GM13977 (cell line): Measurements from ENCODE around the gene HBS1L.

ENCODE experiments used
- DNase-seq: peaks from one replicate; pipeline ENCODE4 v3.0.0; 2012; ENCODE audit warnings: low spot score
- in situ Hi-C: fragments of 300-500 bp; cut with MboI; formaldehyde crosslinking; loops from one replicate; pipeline ENCODE4 v1.12.0; 2022; ENCODE audit warnings: low sequenced_read_pairs, low pct_unique_long_range_greater_than_20kb, mixed read lengths, inconsistent platforms; ENCODE audit not compliant: unreplicated experiment
- TF ChIP-seq, protein P1 (sequence below): IDR thresholded peaks from 2 replicates; pipeline ENCODE4 v1.5.1; 2012; ENCODE audit warnings: mild to moderate bottlenecking, control low read depth; ENCODE audit not compliant: insufficient read depth; ENCODE audit errors: extremely low read depth, missing control alignments

Gene HBS1L

GRCh38 chr6:135071541-135071940 is 16.9 kb upstream of the HBS1L start:
- TF ChIP-seq, protein P1, sequence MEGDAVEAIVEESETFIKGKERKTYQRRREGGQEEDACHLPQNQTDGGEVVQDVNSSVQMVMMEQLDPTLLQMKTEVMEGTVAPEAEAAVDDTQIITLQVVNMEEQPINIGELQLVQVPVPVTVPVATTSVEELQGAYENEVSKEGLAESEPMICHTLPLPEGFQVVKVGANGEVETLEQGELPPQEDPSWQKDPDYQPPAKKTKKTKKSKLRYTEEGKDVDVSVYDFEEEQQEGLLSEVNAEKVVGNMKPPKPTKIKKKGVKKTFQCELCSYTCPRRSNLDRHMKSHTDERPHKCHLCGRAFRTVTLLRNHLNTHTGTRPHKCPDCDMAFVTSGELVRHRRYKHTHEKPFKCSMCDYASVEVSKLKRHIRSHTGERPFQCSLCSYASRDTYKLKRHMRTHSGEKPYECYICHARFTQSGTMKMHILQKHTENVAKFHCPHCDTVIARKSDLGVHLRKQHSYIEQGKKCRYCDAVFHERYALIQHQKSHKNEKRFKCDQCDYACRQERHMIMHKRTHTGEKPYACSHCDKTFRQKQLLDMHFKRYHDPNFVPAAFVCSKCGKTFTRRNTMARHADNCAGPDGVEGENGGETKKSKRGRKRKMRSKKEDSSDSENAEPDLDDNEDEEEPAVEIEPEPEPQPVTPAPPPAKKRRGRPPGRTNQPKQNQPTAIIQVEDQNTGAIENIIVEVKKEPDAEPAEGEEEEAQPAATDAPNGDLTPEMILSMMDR: no peak
- in situ Hi-C loops: no loop called here

DNA sequence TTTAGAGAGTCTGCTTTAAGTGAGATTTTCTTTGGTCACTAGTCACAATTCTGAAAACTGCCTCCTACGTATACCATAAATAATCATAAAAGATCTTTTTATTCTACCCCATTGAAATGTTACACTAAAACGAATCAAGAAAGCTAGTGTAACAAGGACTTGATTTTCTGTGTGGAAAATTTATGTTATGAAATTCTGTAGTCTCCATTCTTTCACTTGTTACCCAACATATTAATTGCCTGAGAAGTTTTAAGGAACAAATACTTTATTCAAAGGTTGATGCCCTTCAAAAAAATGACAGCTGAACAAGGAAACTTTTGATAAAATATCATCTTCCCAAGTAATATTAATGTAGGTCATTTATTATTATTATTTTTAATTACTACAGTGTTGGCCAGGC is 13.3 kb upstream of the HBS1L start:
- DNase-seq: no peak
- TF ChIP-seq, protein P1: no peak

More at GRCh38 chr6:135071541-135071940, 16.9 kb upstream of the HBS1L start:
- no peak for DNase-seq

GRCh38 chr6:135066806-135067205 is 12.2 kb upstream of the HBS1L start:
- in situ Hi-C loops: no loop called here
- DNase-seq: no peak
- TF ChIP-seq, protein P1: no peak

More for the DNA sequence above, 13.3 kb upstream of the HBS1L start:
- in situ Hi-C loops: no loop called here

DNA sequence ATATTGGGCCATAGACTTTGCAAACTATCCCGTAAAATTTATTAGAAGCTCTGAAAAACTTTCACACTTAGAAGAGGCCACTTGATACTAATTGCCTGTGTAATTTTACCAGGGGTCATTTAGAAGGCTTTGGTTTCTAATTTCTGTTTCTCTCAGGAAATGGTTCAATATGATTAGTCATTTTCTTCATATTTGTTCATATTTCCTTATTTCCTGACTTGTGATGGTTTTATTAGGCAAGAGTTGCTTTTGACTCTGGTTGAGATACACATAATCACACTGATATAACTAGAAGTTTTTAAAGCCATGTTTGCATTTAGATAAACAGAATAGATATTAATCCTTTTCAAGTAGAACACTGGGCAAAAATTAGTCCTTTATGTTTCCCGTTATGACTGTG is 11.8 kb upstream of the HBS1L start:
- in situ Hi-C loops: no loop called here
- no peak for DNase-seq
- TF ChIP-seq, protein P1: no peak

- TF ChIP-seq, protein P1: no peak
- in situ Hi-C loops: no loop called here
- no peak for DNase-seq
These were observed 10.0 kb upstream of the HBS1L start for GRCh38 chr6:135064586-135064985.

- DNase-seq: no peak
- TF ChIP-seq, protein P1: no peak
- in situ Hi-C loops: no loop called here
These were observed 9.3 kb upstream of the HBS1L start for GRCh38 chr6:135063926-135064325.

- in situ Hi-C loops: no loop called here
- TF ChIP-seq, protein P1: no peak
- DNase-seq: no peak
These were observed 8.1 kb upstream of the HBS1L start for GRCh38 chr6:135062735-135063134.
